ENCODE measurements around the gene SERPING1. TPM values are rescaled to one million over a fixed set of nuclear protein-coding genes. Genes with fewer than 3 reads are reported as not detected.

The SERPING1 gene
- total and polyA plus RNA-seq, 2 donors (not counting 3 experiments of a cell fraction or from before 2014, with no cell fraction given): 0.30 TPM; not detected in 1

GRCh38 chr11:57562596-57562995 is 34.9 kb upstream of the SERPING1 start:
- no peak for DNase-seq (ENCODE audit: low read depth, low spot score)
- no TSS peak for BruUV-seq (replicated peaks)
- Histone ChIP-seq H3K27ac (ENCODE audit: insufficient read depth, low read depth, low read length) (no peak overlapping the region), H3K9me3 (replicated peaks; ENCODE audit: control insufficient read depth, insufficient read depth, low read length) (no peaks in the 10 kb centered on the region), H3K4me2 (ENCODE audit: insufficient read depth, low read length) (no peak overlapping the region), H3K9ac (replicated peaks; ENCODE audit: extremely low read depth, insufficient read depth, low read length) (no peak overlapping the region), H3K4me3 (replicated peaks in 1 of 3; ENCODE audit: insufficient read depth in 1 of 3, low read depth in 1 of 3, low read length in 3 of 3) (no peak overlapping the region), H3K79me2 (ENCODE audit: control insufficient read depth, insufficient read depth, low read length) (no peaks in the 10 kb centered on the region), H2AFZ (ENCODE audit: low read depth, low read length) (no peak overlapping the region), H3K9me1 (replicated peaks; ENCODE audit: control insufficient read depth, extremely low read depth, insufficient read depth, low read length) (no peaks in the 10 kb centered on the region), H3K36me3 (ENCODE audit: control insufficient read depth in 2 of 2, extremely low read depth in 1 of 2, insufficient read depth in 2 of 2, low read length in 2 of 2) (no peaks in the 10 kb centered on the region), H4K20me1 (replicated peaks; ENCODE audit: control insufficient read depth, extremely low read depth, insufficient read depth, low read length) (no peaks in the 10 kb centered on the region), H3K4me1 (ENCODE audit: control insufficient read depth, extremely low read depth, insufficient read depth, low read length) (peaks cover 7% of the 10 kb centered on the region), H3K27me3 (ENCODE audit: control insufficient read depth in 2 of 2, insufficient read depth in 2 of 2, low read length in 2 of 2) (no peaks in the 10 kb centered on the region)
- POLR2A ChIA-PET: no interaction called here
- CTCF ChIA-PET: interaction anchor here (0.8 to 1.6 kb wide), 2 partner anchors 78 to 217 kb away, joined by 3 read pairs; no protein-coding TSS in a partner anchor
- intact Hi-C loops (cut with micrococcal nuclease) (no loop called here), dilution Hi-C loops (cut with MboI; ENCODE audit: extremely low pct_ligation_motif_present, low sequenced_read_pairs) (no loop called here)
- no peak for FAIRE-seq
- no peak for TF ChIP-seq CTCF (IDR thresholded peaks at IDR 0.05; ENCODE audit: extremely low read depth in 1 of 2, insufficient read depth in 1 of 2, low read depth in 1 of 2, low read length in 2 of 2)

GRCh38 chr11:57566005-57566904 is 31.2 kb upstream of the SERPING1 start:
- H3K79me2 ChIP-seq (ENCODE audit: control insufficient read depth, insufficient read depth, low read length): no peaks in the 10 kb centered on the region
- DNase-seq (ENCODE audit: low read depth, low spot score) (peak; percentile 53), FAIRE-seq (no peak)
- dilution Hi-C loops (cut with MboI; ENCODE audit: extremely low pct_ligation_motif_present, low sequenced_read_pairs) (no loop called here), intact Hi-C loops (cut with micrococcal nuclease) (loop anchor here (1.0 kb wide), 3 partner anchors 36 to 947 kb away; partner anchors contain the start of gene TIMM10)
- peak overlapping the region; percentile 35 for H3K4me2 ChIP-seq (ENCODE audit: insufficient read depth, low read length)
- no peaks in the 10 kb centered on the region for H4K20me1 ChIP-seq (replicated peaks; ENCODE audit: control insufficient read depth, extremely low read depth, insufficient read depth, low read length)
- H3K4me3 ChIP-seq (replicated peaks in 1 of 3; ENCODE audit: insufficient read depth in 1 of 3, low read depth in 1 of 3, low read length in 3 of 3): no peak overlapping the region
- H3K9me3 ChIP-seq (replicated peaks; ENCODE audit: control insufficient read depth, insufficient read depth, low read length): no peaks in the 10 kb centered on the region
- POLR2A ChIA-PET: interaction anchor here (0.5 kb wide), 1 partner anchor 142 kb away, joined by 7 read pairs; no protein-coding TSS in a partner anchor
- CTCF ChIA-PET: interaction anchor here (3.3 to 6.0 kb wide), 3 partner anchors 74 to 79 kb away, joined by 24 to 154 read pairs (median 126); no protein-coding TSS in a partner anchor
- H3K9me1 ChIP-seq (replicated peaks; ENCODE audit: control insufficient read depth, extremely low read depth, insufficient read depth, low read length): no peaks in the 10 kb centered on the region
- no peak overlapping the region for H3K9ac ChIP-seq (replicated peaks; ENCODE audit: extremely low read depth, insufficient read depth, low read length)
- H2AFZ ChIP-seq (ENCODE audit: low read depth, low read length): peak overlapping the region; percentile 56
- TF ChIP-seq JUN (IDR thresholded peaks at IDR 0.05; ENCODE audit: borderline replicate concordance, insufficient read depth, insufficient read length, low read depth) (no peak), MAX (IDR thresholded peaks at IDR 0.05; ENCODE audit: insufficient read depth, insufficient read length) (no peak), POLR2AphosphoS5 (IDR thresholded peaks at IDR 0.05; ENCODE audit: insufficient read depth, low read depth, low read length) (no peak), POLR2A (IDR thresholded peaks at IDR 0.05; ENCODE audit: low read depth, low read length) (no peak), EZH2 (IDR thresholded peaks at IDR 0.05; ENCODE audit: borderline replicate concordance, low read depth, low read length, severe bottlenecking) (no peak), GATA2 (IDR thresholded peaks at IDR 0.05; ENCODE audit: insufficient read depth, insufficient read length, low read depth, low read length) (no peak), MYC (IDR thresholded peaks at IDR 0.05; ENCODE audit: low read depth, low read length) (no peak), CTCF (IDR thresholded peaks at IDR 0.05; ENCODE audit: extremely low read depth in 1 of 2, insufficient read depth in 1 of 2, low read depth in 1 of 2, low read length in 2 of 2) (no peak), FOS (IDR thresholded peaks at IDR 0.05; ENCODE audit: borderline replicate concordance, insufficient read depth, low read length) (no peak)
- no peaks in the 10 kb centered on the region for H3K27me3 ChIP-seq (ENCODE audit: control insufficient read depth in 2 of 2, insufficient read depth in 2 of 2, low read length in 2 of 2)
- no peak overlapping the region for H3K27ac ChIP-seq (ENCODE audit: insufficient read depth, low read depth, low read length)
- H3K4me1 ChIP-seq (ENCODE audit: control insufficient read depth, extremely low read depth, insufficient read depth, low read length): peaks cover 10% of the 10 kb centered on the region
- BruUV-seq (replicated peaks): no TSS peak
- no peaks in the 10 kb centered on the region for H3K36me3 ChIP-seq (ENCODE audit: control insufficient read depth in 2 of 2, extremely low read depth in 1 of 2, insufficient read depth in 2 of 2, low read length in 2 of 2)

Measured in endothelial cell of umbilical vein (primary cell).